K562 (cell line): ENCODE results near the gene GRWD1. TPM values are rescaled to one million over a fixed set of nuclear protein-coding genes. Genes with fewer than 3 reads are reported as not detected.

Source experiments
- AFF1 ChIP-seq, 2 experiments: fragments of 450-650 bp; IDR thresholded peaks; 2 replicates each; pipeline ENCODE4 v1.6.1; 2018; ENCODE audit warnings: mild to moderate bottlenecking in 2 of 2, low read depth in 1 of 2; ENCODE audit not compliant: partially characterized antibody in 2 of 2
- ASH1L ChIP-seq: fragments of 450-650 bp; IDR thresholded peaks from 2 replicates; pipeline ENCODE4 v1.6.1; 2018; ENCODE audit warnings: borderline replicate concordance, mild to moderate bottlenecking, low read depth; ENCODE audit not compliant: partially characterized antibody
- ATF1 ChIP-seq, 2 experiments: fragments of 450-650 bp in 1 of 2; IDR thresholded peaks; 2 replicates each; pipeline ENCODE4 v1.6.1; 2016; ENCODE audit warnings: missing compliant biosample characterization in 1 of 2, missing genetic modification characterization in 1 of 2
- CREM ChIP-seq: IDR thresholded peaks from 2 replicates; pipeline ENCODE4 v1.6.1; 2014; ENCODE audit warnings: antibody characterized with exemption, low read depth
- FOXA3 ChIP-seq, 2 experiments: fragments of 450-650 bp in 1 of 2; sonication (generic) in 1 of 2; formaldehyde crosslinking; IDR thresholded peaks in 1 of 2; conservative IDR thresholded peaks in 1 of 2; 2 replicates each; pipeline versions ENCODE4 v1.4.0 to v1.8.0; 2020 to 2022; ENCODE audit warnings: mild to moderate bottlenecking in 2 of 2, missing genetic modification reagents in 1 of 2
- FOXK2 ChIP-seq, 2 experiments: fragments of 450-650 bp; IDR thresholded peaks in 1 of 2; conservative IDR thresholded peaks in 1 of 2; 2 replicates each; pipeline ENCODE4 v1.6.1; 2016; ENCODE audit warnings: low read depth in 2 of 2, mild to moderate bottlenecking in 1 of 2
- HCFC1 ChIP-seq: IDR thresholded peaks from 2 replicates; pipeline ENCODE4 v1.6.1; 2012; ENCODE audit warnings: low read depth, low read length, improper control_type of control experiment
- KLF13 ChIP-seq: fragments of 450-650 bp; IDR thresholded peaks from 2 replicates; pipeline ENCODE4 v1.6.1; 2016; ENCODE audit warnings: missing genetic modification characterization, low read depth, mild to moderate bottlenecking, missing compliant biosample characterization, moderate library complexity, borderline replicate concordance
- NR2C1 ChIP-seq, 2 experiments: fragments of 450-650 bp; IDR thresholded peaks; 2 replicates each; pipeline ENCODE4 v1.6.1; 2017; ENCODE audit warnings: mild to moderate bottlenecking in 2 of 2, antibody characterized with exemption in 1 of 2, inconsistent platforms in 1 of 2, missing compliant biosample characterization in 1 of 2, missing genetic modification characterization in 1 of 2
- NR2C2 ChIP-seq, 2 experiments: fragments of 200-800 bp in 1 of 2; sonication (Bioruptor generic) in 1 of 2; sonication (generic) in 1 of 2; formaldehyde crosslinking in 1 of 2; IDR thresholded peaks; 2 replicates each; pipeline versions ENCODE4 v1.6.1 to v1.8.0; 2016 to 2022; ENCODE audit warnings: mild to moderate bottlenecking in 1 of 2, missing compliant biosample characterization in 1 of 2, missing genetic modification characterization in 1 of 2, missing genetic modification reagents in 1 of 2
- PHTF2 ChIP-seq: fragments of 250-450 bp; sonication (Bioruptor Pico); IDR thresholded peaks from 2 replicates; pipeline ENCODE4 v1.5.0; 2021; ENCODE audit warnings: mild to moderate bottlenecking
- POLR2B ChIP-seq: fragments of 450-650 bp; IDR thresholded peaks from 2 replicates; pipeline ENCODE4 v1.6.1; 2018; ENCODE audit warnings: low read depth; ENCODE audit not compliant: partially characterized antibody
- ZBED1 ChIP-seq: IDR thresholded peaks from 2 replicates; pipeline ENCODE4 v1.6.1; 2014
- polyA plus RNA-seq, 8 experiments: library from polyadenylated mRNA; depleted of rRNA in 4 of 8; stranded (reverse) in 5 of 8; unstranded in 3 of 8; fragments of >200 nt; fragmentation: Nextera tagmentation in 2 of 8; fragmentation: Illumina TruSeq in 1 of 8; extraction: Ambion mirVana in 2 of 8; extraction: Trizol in 1 of 8; gene quantifications; 2 replicates each; pipeline versions ENCODE4 v1.2.1 to v1.2.3, GENCODE V29; 2011 to 2014; ENCODE audit warnings: inconsistent platforms in 1 of 8, missing spikeins in 1 of 8
- total RNA-seq, 7 experiments: library from RNA; depleted of rRNA in 6 of 7; stranded (reverse); fragments of >200 nt in 6 of 7; fragmentation: Illumina TruSeq in 2 of 7; extraction: Trizol in 2 of 7; gene quantifications; 2 replicates each; pipeline versions ENCODE4 v1.2.1 to v1.2.3, GENCODE V29; 2011 to 2021; ENCODE audit warnings: low replicate concordance in 1 of 7

GRWD1 gene
- total and polyA plus RNA-seq, 9 of the 15 experiments (the other 6 are each of a cell fraction or from before 2014, with no cell fraction given): 1.5 to 87.2 (median 24.5) TPM

GRCh38 chr19:48403606-48404005 lies 42.2 kb upstream of the GRWD1 start (continued):
- TF ChIP-seq HCFC1 (peak; percentile 96), PHTF2 (no peak), ASH1L (peak; percentile 49), POLR2B (peak; percentile 13), ZBED1 (no peak), KLF13 (tag) (no peak), FOXA3 (CRISPR knock-in tag; conservative IDR thresholded peaks at IDR 0.05 in 1 of 2, IDR thresholded peaks at IDR 0.05 in 1 of 2) (no peak), ATF1 (CRISPR knock-in tag; IDR thresholded peaks at IDR 0.05) (no peak), ATF1 (tag; IDR thresholded peaks at IDR 0.05) (0 out of 2 replicates have a peak, but pooled peaks have one; percentile 26), FOXK2 (conservative IDR thresholded peaks at IDR 0.05 in 1 of 2, IDR thresholded peaks at IDR 0.05 in 1 of 2; ENCODE audit: low read depth in 2 of 2) (peak in 1 of 2 experiments; percentile 24; a peak in 1 of 4 replicates), NR2C2 (CRISPR knock-in tag; IDR thresholded peaks at IDR 0.05) (no peak), NR2C2 (tag; IDR thresholded peaks at IDR 0.05) (0 out of 2 replicates have a peak, but pooled peaks have one; percentile 26), NR2C1 (IDR thresholded peaks at IDR 0.05) (0 out of 2 replicates have a peak, but pooled peaks have one; percentile 20), NR2C1 (tag; IDR thresholded peaks at IDR 0.05) (0 out of 2 replicates have a peak, but pooled peaks have one; percentile 25), CREM (peak; percentile 76), AFF1 (IDR thresholded peaks at IDR 0.05; ENCODE audit: low read depth in 1 of 2, partially characterized antibody in 2 of 2) (peak in 1 of 2 experiments; percentile 95)
